T-helper 1 cell treated with Interleukin-12 subunit alpha and Interleukin-12 subunit beta and Interleukin-4 antibody, amounts not matched to agents 30 μg/mL and 1 μg/mL, for 36 hours (primary cell): Measurements from ENCODE around the gene OR52E2.
"Not testable (repeated sequence)": the region's sequence is repeated elsewhere in the genome, so short reads cannot be mapped to it uniquely, and the experiment has no call there.

Experiments used
- H3K27ac Mint-ChIP-seq: one replicate; pipeline ENCODE4 v1.8.0; 2021; ENCODE audit warnings: mild to moderate bottlenecking, mixed read lengths
- H3K27me3 Mint-ChIP-seq: one replicate; pipeline ENCODE4 v1.8.0; 2021; ENCODE audit warnings: low read depth, mixed read lengths
- H3K36me3 Mint-ChIP-seq: one replicate; pipeline ENCODE4 v1.8.0; 2021; ENCODE audit warnings: low read depth, mixed read lengths
- H3K4me1 Mint-ChIP-seq: one replicate; pipeline ENCODE4 v1.8.0; 2021; ENCODE audit warnings: low read depth, mixed read lengths
- H3K4me3 Mint-ChIP-seq: one replicate; pipeline ENCODE4 v1.8.0; 2021; ENCODE audit warnings: mild to moderate bottlenecking, moderate library complexity, mixed read lengths
- H3K9me3 Mint-ChIP-seq: one replicate; pipeline ENCODE4 v1.8.0; 2021; ENCODE audit warnings: mixed read lengths

OR52E2 gene

DNA sequence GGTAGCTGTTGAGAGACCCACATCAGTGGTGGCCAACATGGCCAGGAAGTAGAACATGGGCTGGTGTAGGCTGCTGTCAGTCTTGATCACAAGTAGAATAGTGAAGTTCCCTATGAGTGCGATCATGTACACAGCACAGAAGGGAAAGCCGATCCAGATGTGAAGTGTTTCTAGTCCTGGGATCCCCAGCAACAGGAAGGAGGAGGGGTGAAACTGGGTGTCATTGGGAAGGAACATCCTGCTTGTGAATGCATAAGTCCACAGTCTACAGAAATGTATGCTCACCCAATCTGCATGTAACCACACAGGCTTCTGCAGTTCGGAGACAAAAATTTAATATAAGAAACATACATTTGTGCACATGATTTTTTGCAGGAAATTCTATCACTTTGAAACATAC is at the start of gene OR52E2:
OR52E2 (minus strand) TSS at position 237 of the 400 bp plus-strand sequence; CDS start at position 237, 0 bp downstream.
- Mint-ChIP-seq H3K27ac (no peak within 1 kb of the TSS), H3K27me3 (no peaks in the 10 kb centered on the region), H3K4me1 (no peaks in the 10 kb centered on the region), H3K4me3 (no peak within 1 kb of the TSS), H3K9me3 (peaks cover 4% of the 10 kb centered on the region), H3K36me3 (no peaks in the 10 kb centered on the region)

DNA sequence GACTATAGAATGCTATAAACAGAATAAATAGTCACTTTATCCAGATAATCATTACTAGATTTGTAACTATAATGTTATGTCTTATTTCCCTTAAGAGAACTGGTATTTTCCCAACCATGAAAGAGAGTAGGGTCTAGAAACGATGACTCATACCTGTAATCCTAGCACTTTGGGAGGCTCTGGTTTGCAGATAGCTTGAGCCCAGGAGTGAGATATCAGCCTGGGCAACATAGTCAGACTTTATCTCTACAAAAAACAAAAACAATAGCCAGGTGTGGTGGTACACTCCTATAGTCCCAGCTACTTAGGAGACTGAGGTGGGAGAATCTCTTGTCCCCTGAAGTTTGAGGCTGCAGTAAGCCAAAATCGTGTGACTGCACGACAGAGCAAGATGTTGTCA is 47.9 kb upstream of the OR52E2 start:
- H3K9me3 Mint-ChIP-seq = no peaks in the 10 kb centered on the region
- no peak overlapping the region for H3K4me3 Mint-ChIP-seq
- H3K27ac Mint-ChIP-seq = no peak overlapping the region
- no peaks in the 10 kb centered on the region for H3K36me3 Mint-ChIP-seq
- H3K4me1 Mint-ChIP-seq = no peaks in the 10 kb centered on the region
- H3K27me3 Mint-ChIP-seq = no peaks in the 10 kb centered on the region

DNA sequence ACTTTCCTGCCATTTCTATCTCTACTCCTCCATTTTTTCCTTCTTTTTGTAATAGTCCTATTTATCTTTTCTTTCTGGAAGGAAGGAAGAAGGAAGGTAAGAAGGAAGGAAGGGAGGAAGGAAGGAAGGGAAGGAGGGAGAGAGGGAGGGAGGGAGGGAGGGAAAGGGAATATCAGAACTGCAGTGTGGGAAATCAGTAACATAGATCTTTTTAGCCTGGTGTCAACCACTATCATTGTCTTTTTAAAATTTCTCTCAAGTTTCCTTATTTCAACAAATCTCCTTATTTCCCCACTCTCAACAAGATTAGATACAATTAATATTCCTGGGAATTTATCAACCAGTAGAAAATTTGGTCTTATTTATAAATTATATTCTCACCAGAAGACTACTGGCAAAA is 43.6 kb upstream of the OR52E2 start:
- Mint-ChIP-seq H3K4me3 (no peak overlapping the region), H3K4me1 (no peaks in the 10 kb centered on the region), H3K27ac (no peak overlapping the region), H3K9me3 (no peaks in the 10 kb centered on the region), H3K27me3 (no peaks in the 10 kb centered on the region), H3K36me3 (no peaks in the 10 kb centered on the region)

DNA sequence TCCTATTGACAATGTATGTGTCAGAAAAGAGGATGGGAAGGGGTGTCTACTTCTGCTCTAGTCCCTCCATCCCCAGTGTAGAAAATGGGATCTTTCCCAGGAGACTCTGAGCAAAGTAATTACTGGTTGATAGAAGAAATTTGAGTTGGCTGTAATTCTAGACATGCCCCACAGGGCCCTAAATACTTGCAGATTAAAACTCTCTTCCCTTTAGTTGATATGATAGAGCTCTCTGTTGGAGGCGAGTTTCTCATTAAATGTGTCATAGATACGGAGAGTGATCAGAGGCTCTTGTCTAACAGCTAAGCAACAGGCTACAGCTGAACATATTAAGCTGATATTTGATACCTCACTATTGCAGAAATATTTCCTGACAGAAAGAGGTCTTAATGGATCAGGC is 42.8 kb upstream of the OR52E2 start:
- H3K27me3 Mint-ChIP-seq = no peaks in the 10 kb centered on the region
- no peaks in the 10 kb centered on the region for H3K4me1 Mint-ChIP-seq
- H3K36me3 Mint-ChIP-seq = no peaks in the 10 kb centered on the region
- no peak overlapping the region for H3K27ac Mint-ChIP-seq
- H3K9me3 Mint-ChIP-seq = no peaks in the 10 kb centered on the region
- H3K4me3 Mint-ChIP-seq = no peak overlapping the region

DNA sequence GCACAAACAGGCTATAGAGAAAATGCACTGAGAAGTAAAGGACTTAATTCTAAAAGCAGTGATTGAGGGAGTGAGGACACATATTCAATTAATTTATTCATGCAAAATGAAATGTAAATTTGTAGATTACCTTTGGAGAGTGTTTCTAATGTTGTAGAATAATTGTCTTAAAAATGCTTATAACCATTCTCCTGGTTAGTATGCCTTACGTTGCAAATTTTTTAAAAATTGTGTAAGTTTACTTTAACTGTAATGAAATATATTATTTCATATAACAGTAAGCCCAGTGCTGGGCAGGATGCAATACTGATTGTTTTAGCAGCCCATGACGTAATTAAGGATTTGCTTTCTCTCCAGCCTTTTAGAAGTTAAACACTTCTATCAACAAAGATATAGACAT is 36.6 kb upstream of the OR52E2 start:
- H3K27me3 Mint-ChIP-seq = no peaks in the 10 kb centered on the region
- H3K36me3 Mint-ChIP-seq = no peaks in the 10 kb centered on the region
- H3K27ac Mint-ChIP-seq = no peak overlapping the region
- no peaks in the 10 kb centered on the region for H3K4me1 Mint-ChIP-seq
- no peak overlapping the region for H3K4me3 Mint-ChIP-seq
- no peaks in the 10 kb centered on the region for H3K9me3 Mint-ChIP-seq

DNA sequence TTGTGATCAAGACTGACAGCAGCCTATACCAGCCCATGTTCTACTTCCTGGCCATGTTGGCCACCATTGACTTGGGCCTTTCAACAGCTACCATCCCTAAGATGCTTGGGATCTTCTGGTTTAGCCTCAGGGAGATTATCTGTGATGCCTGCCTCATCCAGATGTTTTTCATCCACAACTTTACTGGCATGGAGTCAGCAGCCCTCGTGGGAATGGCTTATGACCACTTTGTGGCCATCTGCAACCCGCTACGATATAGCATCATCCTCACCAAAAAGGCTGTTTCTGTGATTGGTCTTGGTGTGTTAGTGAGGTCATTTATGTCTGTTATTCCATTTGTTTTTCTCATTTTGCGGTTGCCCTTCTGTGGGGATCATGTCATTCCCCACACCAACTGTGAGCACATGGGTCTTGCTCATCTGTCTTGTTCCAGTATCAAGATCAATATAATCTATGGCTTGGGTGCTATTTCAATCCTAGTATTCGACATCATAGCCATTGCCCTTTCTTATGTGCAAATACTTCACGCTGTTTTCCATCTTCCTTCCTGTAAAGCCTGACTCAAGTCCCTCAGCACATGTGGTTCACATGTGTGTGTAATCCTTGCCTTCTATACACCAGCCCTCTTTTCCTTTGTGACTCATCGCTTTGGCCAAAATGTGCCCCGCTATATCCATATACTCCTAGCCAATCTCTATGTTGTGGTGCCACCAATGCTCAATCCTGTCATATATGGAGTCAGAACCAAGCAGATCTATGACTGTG is 33.6 kb upstream of the OR52E2 start:
- Mint-ChIP-seq H3K4me1 (no peaks in the 10 kb centered on the region), H3K9me3 (no peaks in the 10 kb centered on the region), H3K27me3 (no peaks in the 10 kb centered on the region), H3K4me3 (no peak overlapping the region), H3K36me3 (no peaks in the 10 kb centered on the region), H3K27ac (no peak overlapping the region)

DNA sequence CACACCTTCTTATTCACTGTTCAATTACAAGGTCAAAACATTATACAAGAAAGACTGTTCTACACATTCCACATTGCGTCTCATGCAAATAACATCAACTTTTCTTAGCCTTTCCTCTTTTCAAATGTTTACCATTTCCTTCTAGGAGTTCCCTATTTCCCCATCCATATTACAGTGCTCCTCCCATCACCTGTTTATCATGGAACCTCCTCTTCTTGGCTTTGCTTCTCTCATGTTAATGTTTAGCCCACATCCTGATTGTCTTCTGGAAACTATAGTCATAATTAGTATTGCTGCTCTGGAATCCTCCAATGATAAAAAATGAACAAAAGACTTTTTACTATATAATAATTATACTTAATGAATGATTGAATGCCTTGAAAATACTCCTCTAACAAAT is 31.2 kb upstream of the OR52E2 start:
- Mint-ChIP-seq H3K4me1 (no peaks in the 10 kb centered on the region), H3K27ac (no peak overlapping the region), H3K27me3 (no peaks in the 10 kb centered on the region), H3K4me3 (no peak overlapping the region), H3K36me3 (no peaks in the 10 kb centered on the region), H3K9me3 (no peaks in the 10 kb centered on the region)

DNA sequence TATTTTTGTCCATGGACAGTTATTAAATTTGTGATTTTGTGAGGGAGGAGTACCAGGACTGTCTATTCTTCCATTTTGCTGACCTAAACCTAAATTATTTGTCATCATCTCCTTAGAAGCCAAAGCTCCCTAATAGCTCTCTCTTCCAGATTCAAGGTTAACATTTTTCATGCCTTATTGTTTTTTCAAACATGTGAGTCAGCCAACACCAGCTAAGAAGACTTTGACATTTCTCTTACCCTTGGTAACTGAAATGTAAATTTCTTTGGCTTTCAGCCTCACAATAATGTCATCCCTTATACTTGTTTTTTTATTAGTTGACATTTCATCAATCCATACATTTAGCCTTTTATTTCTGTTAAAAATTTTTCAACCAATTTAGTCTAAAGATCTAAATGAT is 29.1 kb upstream of the OR52E2 start:
- Mint-ChIP-seq H3K9me3 (no peaks in the 10 kb centered on the region), H3K36me3 (no peaks in the 10 kb centered on the region), H3K27me3 (no peaks in the 10 kb centered on the region), H3K27ac (no peak overlapping the region), H3K4me3 (no peak overlapping the region), H3K4me1 (no peaks in the 10 kb centered on the region)

DNA sequence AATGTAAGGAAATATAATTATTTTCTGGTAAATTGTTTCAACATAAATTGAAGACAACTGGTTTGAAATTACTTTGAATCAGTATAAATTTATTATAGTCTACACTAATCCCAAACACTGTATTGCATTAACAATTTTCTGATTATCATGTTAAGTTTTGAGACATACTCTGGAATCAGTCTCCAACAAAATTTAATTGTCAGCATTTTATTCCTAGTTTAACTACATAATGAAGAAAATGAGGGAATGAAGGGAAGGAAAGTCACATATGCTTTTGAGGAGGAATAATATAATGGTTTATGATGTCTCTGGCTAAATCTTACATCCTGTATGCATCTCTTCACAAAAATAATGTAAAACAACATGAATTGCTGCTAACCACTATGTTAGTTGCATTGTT is 24.2 kb upstream of the OR52E2 start:
- H3K27ac Mint-ChIP-seq = no peak overlapping the region
- no peak overlapping the region for H3K4me3 Mint-ChIP-seq
- no peaks in the 10 kb centered on the region for H3K27me3 Mint-ChIP-seq
- no peaks in the 10 kb centered on the region for H3K9me3 Mint-ChIP-seq
- H3K4me1 Mint-ChIP-seq = no peaks in the 10 kb centered on the region
- H3K36me3 Mint-ChIP-seq = no peaks in the 10 kb centered on the region

DNA sequence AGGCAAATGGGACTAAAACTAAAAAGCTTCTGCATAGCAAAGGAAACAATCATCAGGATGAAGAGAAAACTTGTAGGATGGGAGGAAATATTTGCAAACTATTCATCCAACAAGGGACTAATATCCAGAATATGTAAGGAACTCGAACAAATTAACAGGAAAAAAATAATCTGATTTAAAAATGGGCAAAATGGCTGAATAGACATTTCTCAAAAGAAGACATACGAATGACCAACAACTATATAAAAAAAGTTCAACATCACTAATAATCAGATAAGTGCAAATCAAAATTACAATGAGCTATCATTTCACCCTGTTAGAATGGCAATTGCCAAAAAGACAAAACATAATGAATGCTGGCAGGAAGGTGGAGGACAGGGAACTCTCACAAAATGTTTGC is 22.0 kb upstream of the OR52E2 start:
- Mint-ChIP-seq H3K27me3 (no peaks in the 10 kb centered on the region), H3K9me3 (no peaks in the 10 kb centered on the region), H3K4me1 (no peaks in the 10 kb centered on the region), H3K4me3 (no peak overlapping the region), H3K27ac (no peak overlapping the region), H3K36me3 (no peaks in the 10 kb centered on the region)

DNA sequence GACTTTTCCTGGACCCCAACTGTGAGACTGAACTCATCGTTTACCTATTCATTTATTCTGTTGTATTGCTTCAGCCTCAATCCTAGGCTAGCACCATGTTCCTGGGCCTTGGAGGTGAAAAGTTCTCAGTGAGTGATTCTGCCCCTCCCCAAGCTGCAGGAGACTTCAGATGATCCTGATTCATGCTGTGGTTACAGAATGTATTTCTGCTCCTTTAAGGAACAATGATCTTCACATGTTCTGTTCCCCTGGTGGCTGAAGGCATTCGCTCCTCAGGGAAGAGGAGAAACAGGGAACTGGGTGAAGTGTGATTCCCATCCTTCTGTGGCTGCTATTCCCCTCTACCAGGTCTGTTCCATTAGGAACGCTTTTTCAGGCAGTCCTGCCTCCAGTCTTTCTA is 12.4 kb upstream of the OR52E2 start:
- Mint-ChIP-seq H3K4me3 (no peak overlapping the region), H3K36me3 (no peaks in the 10 kb centered on the region), H3K4me1 (no peaks in the 10 kb centered on the region), H3K27me3 (no peaks in the 10 kb centered on the region), H3K27ac (no peak overlapping the region), H3K9me3 (no peaks in the 10 kb centered on the region)

DNA sequence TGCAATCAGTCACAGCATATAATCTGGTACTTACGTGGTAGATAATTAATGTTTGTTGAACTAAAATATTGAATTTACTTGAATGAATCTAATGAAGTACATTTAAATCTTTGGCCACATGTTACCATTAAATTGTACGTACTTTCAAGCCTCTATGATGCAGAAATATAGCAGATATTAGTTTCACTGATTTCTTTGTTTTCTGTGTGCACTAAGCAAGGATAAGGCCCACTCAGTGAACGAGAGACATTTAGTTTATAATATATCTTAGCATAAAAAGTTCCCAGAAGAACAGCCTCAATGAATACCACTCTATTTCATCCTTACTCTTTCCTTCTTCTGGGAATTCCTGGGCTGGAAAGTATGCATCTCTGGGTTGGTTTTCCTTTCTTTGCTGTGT is 9.8 kb upstream of the OR52E2 start, which contains the start of gene OR52E1:
OR52E1 (plus strand) TSS at position 301 of the 400 bp plus-strand sequence.
- Mint-ChIP-seq H3K27me3 (no peaks in the 10 kb centered on the region), H3K4me3 (no peak within 1 kb of the TSS), H3K4me1 (no peaks in the 10 kb centered on the region), H3K36me3 (no peaks in the 10 kb centered on the region), H3K9me3 (no peaks in the 10 kb centered on the region), H3K27ac (no peak within 1 kb of the TSS)

DNA sequence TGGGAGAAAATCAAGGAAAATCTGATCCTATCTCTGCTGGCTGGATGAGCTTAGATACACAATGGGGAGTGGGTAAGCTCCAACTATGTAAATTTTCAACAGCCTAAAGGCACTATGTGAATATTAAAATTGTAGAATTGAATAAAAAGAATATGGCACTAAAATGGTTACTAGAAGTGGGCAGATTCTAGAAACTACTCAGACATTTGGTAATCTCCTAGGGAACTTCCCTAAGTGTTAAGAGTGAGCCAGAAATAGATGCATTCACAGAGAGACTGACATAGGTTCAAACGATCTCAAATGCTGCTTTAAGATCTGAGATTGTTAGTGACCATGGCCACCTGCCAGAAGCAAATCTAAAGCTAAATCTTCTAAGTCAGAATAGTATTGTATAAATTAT is 5.6 kb upstream of the OR52E2 start:
- H3K4me3 Mint-ChIP-seq = no peak overlapping the region
- H3K4me1 Mint-ChIP-seq = no peaks in the 10 kb centered on the region
- no peaks in the 10 kb centered on the region for H3K36me3 Mint-ChIP-seq
- H3K9me3 Mint-ChIP-seq = no peaks in the 10 kb centered on the region
- H3K27ac Mint-ChIP-seq = no peak overlapping the region
- no peaks in the 10 kb centered on the region for H3K27me3 Mint-ChIP-seq

DNA sequence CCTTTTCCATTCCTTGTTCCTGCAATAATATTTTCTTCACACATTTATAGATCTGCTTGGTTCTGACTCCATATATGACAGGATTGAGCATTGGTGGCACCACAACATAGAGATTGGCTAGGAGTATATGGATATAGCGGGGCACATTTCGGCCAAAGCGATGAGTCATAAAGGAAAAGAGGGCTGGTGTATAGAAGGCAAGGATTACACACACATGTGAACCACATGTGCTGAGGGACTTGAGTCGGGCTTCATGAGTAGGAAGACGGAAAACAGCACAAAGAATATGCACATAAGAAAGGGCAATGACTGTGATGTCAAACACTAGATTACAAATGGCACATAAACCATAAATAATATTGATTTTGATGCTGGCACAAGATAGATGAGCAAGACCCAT is 748 bp downstream of the OR52E2 start:
- H3K9me3 Mint-ChIP-seq, H3K4me1 Mint-ChIP-seq, H3K4me3 Mint-ChIP-seq, H3K27ac Mint-ChIP-seq, H3K27me3 Mint-ChIP-seq, H3K36me3 Mint-ChIP-seq: not testable (repeated sequence)

DNA sequence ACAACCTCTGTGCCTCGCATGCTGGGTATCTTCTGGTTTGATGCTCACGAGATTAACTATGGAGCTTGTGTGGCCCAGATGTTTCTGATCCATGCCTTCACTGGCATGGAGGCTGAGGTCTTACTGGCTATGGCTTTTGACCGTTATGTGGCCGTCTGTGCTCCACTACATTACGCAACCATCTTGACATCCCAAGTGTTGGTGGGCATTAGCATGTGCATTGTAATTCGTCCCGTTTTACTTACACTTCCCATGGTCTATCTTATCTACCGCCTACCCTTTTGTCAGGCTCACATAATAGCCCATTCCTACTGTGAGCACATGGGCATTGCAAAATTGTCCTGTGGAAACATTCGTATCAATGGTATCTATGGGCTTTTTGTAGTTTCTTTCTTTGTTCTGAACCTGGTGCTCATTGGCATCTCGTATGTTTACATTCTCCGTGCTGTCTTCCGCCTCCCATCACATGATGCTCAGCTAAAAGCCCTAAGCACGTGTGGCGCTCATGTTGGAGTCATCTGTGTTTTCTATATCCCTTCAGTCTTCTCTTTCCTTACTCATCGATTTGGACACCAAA is 12.6 kb downstream of the OR52E2 start:
- no peaks in the 10 kb centered on the region for H3K9me3 Mint-ChIP-seq
- H3K4me1 Mint-ChIP-seq = no peaks in the 10 kb centered on the region
- no peaks in the 10 kb centered on the region for H3K27me3 Mint-ChIP-seq
- no peak overlapping the region for H3K4me3 Mint-ChIP-seq
- H3K36me3 Mint-ChIP-seq = no peaks in the 10 kb centered on the region
- H3K27ac Mint-ChIP-seq = no peak overlapping the region
